Sigmoid colon (tissue), 7 donors: ENCODE results near the gene ETV6. TPM values are rescaled to one million over a fixed set of nuclear protein-coding genes. Genes with fewer than 3 reads are reported as not detected.

Source experiments
- DNase-seq: peaks from one replicate; pipeline ENCODE4 v3.0.0-alpha.2; 2019
- H3K27ac ChIP-seq, 4 donors: fragments of 200-600 bp; sonication (generic); one replicate each; pipeline ENCODE4 v1.5.1; 2016 to 2019; ENCODE audit warnings: mild to moderate bottlenecking in 1 of 4
- H3K27me3 ChIP-seq, 3 donors: fragments of 200-600 bp; sonication (generic); one replicate each; pipeline ENCODE4 v1.5.1; 2019; ENCODE audit warnings: mild to moderate bottlenecking in 1 of 3
- H3K36me3 ChIP-seq, 4 donors: fragments of 200-600 bp; sonication (generic); one replicate each; pipeline ENCODE4 v1.5.1; 2016 to 2019
- H3K4me1 ChIP-seq, 4 donors: fragments of 200-600 bp; sonication (generic); one replicate each; pipeline ENCODE4 v1.5.1; 2017 to 2019
- H3K4me3 ChIP-seq, 4 donors: fragments of 200-600 bp; sonication (generic); one replicate each; pipeline ENCODE4 v1.5.1; 2017 to 2019; ENCODE audit warnings: mild to moderate bottlenecking in 2 of 4, moderate library complexity in 1 of 4
- H3K9me3 ChIP-seq, 4 donors: fragments of 200-600 bp in 3 of 4; sonication (generic) in 3 of 4; one replicate each; pipeline versions ENCODE4 v1.5.1 to v1.6.1; 2013 to 2019
- CTCF ChIP-seq, 4 experiments: fragments of 450-650 bp in 3 of 4; fragments of 200-600 bp in 1 of 4; IDR thresholded peaks; one replicate each; pipeline ENCODE4 v1.5.1; 2016 to 2019; ENCODE audit warnings: antibody characterized with exemption in 4 of 4, mild to moderate bottlenecking in 3 of 4, moderate library complexity in 2 of 4
- EP300 ChIP-seq, 4 donors: sonication (generic); formaldehyde crosslinking; IDR thresholded peaks; one replicate each; pipeline ENCODE4 v1.6.1; 2017; ENCODE audit warnings: antibody characterized with exemption in 4 of 4
- POLR2A ChIP-seq, 2 donors: fragments of 450-650 bp; IDR thresholded peaks; one replicate each; pipeline ENCODE4 v1.6.1; 2016; ENCODE audit warnings: antibody characterized with exemption in 2 of 2, mild to moderate bottlenecking in 2 of 2, moderate library complexity in 2 of 2
- POLR2AphosphoS5 ChIP-seq, 4 donors: sonication (generic); formaldehyde crosslinking; IDR thresholded peaks; one replicate each; pipeline ENCODE4 v1.6.1; 2017; ENCODE audit warnings: antibody characterized with exemption in 4 of 4
- WGBS, 2 donors: extraction: QIAGEN DNeasy Blood & Tissue Kit; methylation state at CpG; one replicate each; pipeline ENCODE4 v1.1.7; 2013; 5-methylcytosine and 5-hydroxymethylcytosine counted together
- intact Hi-C: fragments of 100-400 bp; cut with DNase I; formaldehyde crosslinking; loops from one replicate; pipeline ENCODE4 v1.15.1; 2023
- polyA plus RNA-seq, 3 donors: library from polyadenylated mRNA; stranded (reverse); fragments of 200-250 nt; gene quantifications; one replicate each; pipeline ENCODE4 v1.2.3, GENCODE V29; 2013
- total RNA-seq, 4 donors: library from RNA; depleted of rRNA; stranded (reverse); fragments of >200 nt; gene quantifications; one replicate each; pipeline ENCODE4 v1.1.0, GENCODE V29; 2016
- donor health status: healthy with polysubstance abuse.
- donor health status: Bipolar disorder and iron deficiency.
- donor health status: healthy.

Gene ETV6
- total and polyA plus RNA-seq, 7 donors: 8.4 to 35.2 (median 16.3) TPM

GRCh38 chr12:11777451-11777850 is 128.0 kb downstream of the ETV6 start:
- no peak for TF ChIP-seq EP300 (IDR thresholded peaks at IDR 0.05)
- TF ChIP-seq CTCF (IDR thresholded peaks at IDR 0.05): no peak
- TF ChIP-seq POLR2AphosphoS5 (IDR thresholded peaks at IDR 0.05): no peak
- no peak for TF ChIP-seq POLR2A (IDR thresholded peaks at IDR 0.05)
- Histone ChIP-seq H3K4me1 (peaks cover 2 to 92% (median 72%) of the 10 kb centered on the region in 4 donors), H3K9me3 (no peaks in the 10 kb centered on the region), H3K27me3 (no peaks in the 10 kb centered on the region), H3K36me3 (no peaks in the 10 kb centered on the region), H3K27ac (peak overlapping the region; percentile 9 to 89 (median 80)), H3K4me3 (no peak overlapping the region)
- intact Hi-C loops: no loop called here
- DNase-seq: no peak
- 93 to 95% methylated on average over 4 of the region's 4 CpGs for WGBS, 2 donors

- intact Hi-C loops: no loop called here
- H3K4me3 ChIP-seq: no peak overlapping the region
- no peak for DNase-seq
- no peaks in the 10 kb centered on the region for H3K9me3 ChIP-seq
- H3K27me3 ChIP-seq: no peaks in the 10 kb centered on the region
- peak overlapping the region; percentile 28 to 89 (median 80) for H3K27ac ChIP-seq
- TF ChIP-seq EP300 (IDR thresholded peaks at IDR 0.05): no peak
- TF ChIP-seq CTCF (IDR thresholded peaks at IDR 0.05): no peak
- no peak for TF ChIP-seq POLR2AphosphoS5 (IDR thresholded peaks at IDR 0.05)
- TF ChIP-seq POLR2A (IDR thresholded peaks at IDR 0.05): no peak
- H3K4me1 ChIP-seq: peaks cover 2 to 92% (median 70%) of the 10 kb centered on the region in 4 donors
- 85 to 89% methylated on average over 12 of the region's 12 CpGs for WGBS, 2 donors
- H3K36me3 ChIP-seq: no peaks in the 10 kb centered on the region
Observed at GRCh38 chr12:11777962-11778361, 128.5 kb downstream of the ETV6 start.

- peak in 1 of 4 donors; percentile 41 for TF ChIP-seq POLR2AphosphoS5 (IDR thresholded peaks at IDR 0.05)
- TF ChIP-seq EP300 (IDR thresholded peaks at IDR 0.05): no peak
- TF ChIP-seq POLR2A (IDR thresholded peaks at IDR 0.05): no peak
- TF ChIP-seq CTCF (IDR thresholded peaks at IDR 0.05): no peak
- WGBS, 2 donors: 72 to 86% methylated on average over 12 of the region's 12 CpGs
- DNase-seq: no peak
- no peaks in the 10 kb centered on the region for H3K36me3 ChIP-seq
- H3K9me3 ChIP-seq: no peaks in the 10 kb centered on the region
- peaks cover 2 to 83% (median 61%) of the 10 kb centered on the region in 4 donors for H3K4me1 ChIP-seq
- H3K27ac ChIP-seq: peak overlapping the region; percentile 28 to 89 (median 80)
- intact Hi-C loops: no loop called here
- H3K4me3 ChIP-seq: no peak overlapping the region
- no peaks in the 10 kb centered on the region for H3K27me3 ChIP-seq
Observed at GRCh38 chr12:11778713-11779685, 129.5 kb downstream of the ETV6 start.

GRCh38 chr12:11780521-11781101 is 131.1 kb downstream of the ETV6 start:
- 80 to 88% methylated on average over 6 of the region's 6 CpGs for WGBS, 2 donors
- no peaks in the 10 kb centered on the region for H3K36me3 ChIP-seq
- DNase-seq: no peak
- no peak overlapping the region for H3K4me3 ChIP-seq
- intact Hi-C loops: no loop called here
- peak overlapping the region; percentile 28 to 89 (median 80) for H3K27ac ChIP-seq
- TF ChIP-seq EP300 (IDR thresholded peaks at IDR 0.05) (no peak), CTCF (IDR thresholded peaks at IDR 0.05) (no peak), POLR2A (IDR thresholded peaks at IDR 0.05) (no peak), POLR2AphosphoS5 (IDR thresholded peaks at IDR 0.05) (peak in 1 of 4 donors; percentile 11)
- H3K27me3 ChIP-seq: no peaks in the 10 kb centered on the region
- H3K4me1 ChIP-seq: peaks cover 2 to 76% (median 55%) of the 10 kb centered on the region in 4 donors
- no peaks in the 10 kb centered on the region for H3K9me3 ChIP-seq
